SJSA1 (cell line): ENCODE results near the gene DDR2. TPM values are rescaled to one million over a fixed set of nuclear protein-coding genes. Genes with fewer than 3 reads are reported as not detected.

ENCODE experiments used
- DNase-seq, 2 experiments: peaks; one replicate each; pipeline ENCODE4 v3.0.0-alpha.2; 2015 to 2020; ENCODE audit warnings: low spot score in 2 of 2, low read depth in 1 of 2
- H3K27ac ChIP-seq: fragments of 250-450 bp; sonication (Bioruptor Pico); 2 replicates; pipeline ENCODE4 v1.5.1; 2020; ENCODE audit warnings: mild to moderate bottlenecking, moderate library complexity
- H3K27me3 ChIP-seq: fragments of 250-450 bp; sonication (Bioruptor Pico); replicated peaks from 2 replicates; pipeline ENCODE4 v1.5.1; 2020; ENCODE audit warnings: mild to moderate bottlenecking, moderate library complexity
- H3K36me3 ChIP-seq: fragments of 250-450 bp; sonication (Bioruptor Pico); 2 replicates; pipeline ENCODE4 v1.5.1; 2020; ENCODE audit warnings: mild to moderate bottlenecking
- H3K4me1 ChIP-seq: fragments of 250-450 bp; sonication (Bioruptor Pico); replicated peaks from 2 replicates; pipeline ENCODE4 v1.6.1; 2021; ENCODE audit warnings: mild to moderate bottlenecking
- H3K4me3 ChIP-seq: fragments of 250-450 bp; sonication (Bioruptor Pico); 2 replicates; pipeline ENCODE4 v1.5.1; 2020; ENCODE audit warnings: mild to moderate bottlenecking
- H3K9me3 ChIP-seq: fragments of 250-450 bp; sonication (Bioruptor Pico); replicated peaks from 2 replicates; pipeline ENCODE4 v1.5.1; 2020; ENCODE audit warnings: mild to moderate bottlenecking
- total RNA-seq: library from RNA; depleted of rRNA; stranded (reverse); fragments of >200 nt; shearing (Covaris generic); gene quantifications from 2 replicates; pipeline ENCODE4 v1.2.3, GENCODE V29; 2014

Gene DDR2
- total RNA-seq, 1 experiment from 2014 or later: 62.8 TPM

DNA sequence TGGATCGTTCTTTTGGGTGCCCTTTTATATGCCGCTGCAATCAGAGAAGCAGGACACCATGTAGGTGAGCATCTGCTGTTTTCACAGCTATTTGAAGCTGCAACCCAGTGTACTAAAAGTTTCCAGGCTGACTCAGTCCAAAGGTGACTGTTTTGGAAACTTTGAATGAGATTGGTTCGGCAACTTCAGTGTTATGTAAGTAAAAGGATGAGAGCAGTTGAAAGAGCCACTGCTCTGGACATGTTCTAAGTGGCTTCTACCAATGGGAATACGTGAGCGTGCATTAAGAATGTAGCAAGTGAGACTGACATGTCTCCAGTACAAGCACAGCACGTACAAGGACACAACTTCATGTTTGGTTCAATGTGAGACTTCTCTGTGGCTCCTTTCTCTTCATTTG lies 55.6 kb downstream of the DDR2 start:
- Histone ChIP-seq H3K27me3 (no peaks in the 10 kb centered on the region), H3K4me1 (peaks cover 37% of the 10 kb centered on the region), H3K9me3 (no peaks in the 10 kb centered on the region), H3K36me3 (peaks cover 10% of the 10 kb centered on the region; the same call in 1 of the 2 replicates), H3K27ac (no peak overlapping the region), H3K4me3 (no peak overlapping the region)
- DNase-seq: no peak

DNA sequence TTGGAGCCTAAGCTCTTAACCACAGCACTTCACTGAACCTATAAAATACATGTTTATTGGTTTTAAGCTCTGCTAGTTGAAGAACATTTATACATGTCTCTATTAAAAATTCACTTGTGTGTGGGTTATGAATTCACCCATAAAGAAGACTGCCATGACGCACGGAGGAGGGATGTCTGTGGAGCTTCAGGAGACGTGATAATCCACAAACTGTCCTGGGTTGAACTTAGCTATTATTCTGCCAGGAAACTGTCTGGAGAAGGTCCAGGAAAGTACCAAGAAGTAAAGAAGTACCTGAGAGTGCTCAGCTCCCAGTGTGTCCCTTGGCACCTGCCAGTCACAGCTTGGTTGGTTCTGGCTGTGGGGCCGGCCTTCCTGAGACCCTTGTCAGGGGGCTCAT lies 56.3 kb downstream of the DDR2 start:
- Histone ChIP-seq H3K36me3 (peaks cover 10% of the 10 kb centered on the region; the same call in 1 of the 2 replicates), H3K4me3 (no peak overlapping the region), H3K27ac (no peak overlapping the region), H3K9me3 (no peaks in the 10 kb centered on the region), H3K27me3 (no peaks in the 10 kb centered on the region), H3K4me1 (peaks cover 37% of the 10 kb centered on the region)
- no peak for DNase-seq

DNA sequence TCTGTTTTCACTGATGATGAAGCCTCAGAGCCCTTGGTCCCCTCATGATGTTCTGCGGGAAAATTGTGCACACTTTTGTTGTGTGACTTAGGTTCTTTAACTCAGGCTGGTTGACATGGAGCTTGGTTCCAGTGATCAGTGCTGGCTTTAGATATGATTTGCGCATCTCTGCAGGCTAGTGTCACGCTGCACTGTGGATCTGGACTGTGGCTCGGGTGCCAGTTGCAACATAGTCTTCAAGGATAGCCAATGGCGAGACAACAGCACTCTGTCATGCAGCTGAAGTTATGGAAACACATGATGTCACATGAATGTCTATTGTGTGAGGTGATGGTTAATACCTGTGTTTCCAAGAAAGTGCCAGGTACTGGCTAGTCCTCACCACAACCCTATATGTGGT lies 56.7 kb downstream of the DDR2 start:
- Histone ChIP-seq H3K9me3 (no peaks in the 10 kb centered on the region), H3K27ac (peak overlapping the region; percentile 75; the same call in 1 of the 2 replicates), H3K27me3 (no peaks in the 10 kb centered on the region), H3K4me1 (peaks cover 37% of the 10 kb centered on the region), H3K4me3 (no peak overlapping the region), H3K36me3 (peaks cover 10% of the 10 kb centered on the region; the same call in 1 of the 2 replicates)
- DNase-seq: no peak

DNA sequence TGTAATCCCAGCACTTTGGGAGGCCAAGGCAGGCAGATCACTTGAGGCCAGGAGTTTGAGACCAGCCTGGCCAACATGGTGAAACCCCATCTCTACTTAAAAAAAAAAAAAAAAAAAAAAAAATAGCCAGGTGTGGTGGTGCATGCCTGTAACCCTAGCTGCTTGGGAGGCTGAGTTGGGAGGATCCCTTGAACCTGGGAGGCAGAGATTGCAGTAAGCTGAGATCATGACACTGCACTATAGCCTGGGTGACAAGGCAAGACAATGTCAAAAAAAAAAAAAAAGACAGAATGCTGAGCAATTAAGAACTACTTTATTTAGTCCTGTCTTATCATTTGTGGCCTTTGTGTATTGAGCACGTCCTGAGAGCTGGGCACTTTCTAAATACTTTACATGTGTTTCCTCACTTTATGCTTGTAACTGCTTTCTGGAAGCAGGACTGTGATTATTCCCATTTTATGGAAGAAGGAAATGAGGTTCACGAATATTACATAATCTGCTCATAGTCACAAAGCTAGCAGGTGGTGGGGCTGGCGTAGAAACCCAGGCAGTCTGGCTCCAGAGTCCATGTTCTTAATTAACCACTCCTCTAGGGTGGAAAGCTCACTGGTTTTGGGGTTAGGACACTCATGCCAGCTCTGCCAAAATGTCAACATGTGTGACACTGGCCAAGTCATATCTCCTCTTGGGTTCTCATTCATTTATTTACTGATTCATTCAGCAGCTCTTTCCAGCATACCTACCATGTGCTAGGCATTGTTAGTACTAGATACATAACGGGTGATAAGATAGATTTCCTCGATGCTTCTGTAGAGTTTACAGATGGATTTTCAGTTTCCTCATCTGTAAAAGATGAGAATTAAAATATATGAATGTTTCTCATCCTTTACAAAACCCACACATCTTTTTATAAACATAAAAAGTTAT lies 57.7 kb downstream of the DDR2 start:
- Histone ChIP-seq H3K4me3 (no peak overlapping the region), H3K4me1 (peaks cover 37% of the 10 kb centered on the region), H3K27me3 (no peaks in the 10 kb centered on the region), H3K9me3 (no peaks in the 10 kb centered on the region), H3K36me3 (peaks cover 10% of the 10 kb centered on the region; the same call in 1 of the 2 replicates), H3K27ac (peak overlapping the region; percentile 75)
- peak in 1 of 2 experiments; percentile 64 for DNase-seq

DNA sequence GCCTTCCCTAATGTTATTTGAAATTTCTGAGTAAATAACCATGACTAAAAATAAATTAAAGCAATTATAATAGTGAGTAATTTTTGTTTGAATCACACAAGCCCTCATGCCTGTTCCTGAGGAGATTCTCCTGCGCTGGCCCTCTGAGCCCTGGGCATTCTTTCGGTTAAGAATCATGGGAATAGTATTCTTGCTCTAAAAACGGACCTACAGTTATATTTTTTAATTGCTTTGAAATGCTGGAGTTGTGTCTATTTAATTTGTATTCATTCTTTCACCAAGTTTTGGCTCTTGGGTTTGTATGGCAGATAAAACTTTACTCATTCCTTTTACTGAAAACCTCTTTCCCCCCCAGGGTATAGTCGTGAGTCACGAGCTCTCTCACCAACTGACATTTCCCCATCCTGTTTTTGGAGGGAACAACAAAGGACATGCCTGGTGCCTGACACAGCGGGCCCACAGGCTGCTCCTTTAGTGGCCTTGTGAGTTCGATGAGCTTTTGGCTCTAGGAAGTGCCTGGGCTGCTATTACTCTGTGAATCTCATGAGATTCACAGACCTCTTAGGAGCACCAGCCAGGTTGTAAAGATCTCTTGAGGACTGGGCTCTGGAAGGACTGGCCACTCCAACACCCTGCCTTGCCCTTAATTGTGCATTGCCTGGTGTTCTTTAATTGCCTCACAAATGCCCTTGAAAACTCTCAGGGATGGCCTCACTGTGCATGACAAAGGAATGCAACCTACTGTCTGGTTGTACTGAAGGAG lies 58.6 kb downstream of the DDR2 start:
- Histone ChIP-seq H3K27me3 (no peaks in the 10 kb centered on the region), H3K9me3 (no peaks in the 10 kb centered on the region), H3K27ac (peak overlapping the region; percentile 75), H3K4me1 (peaks cover 40% of the 10 kb centered on the region), H3K4me3 (no peak overlapping the region), H3K36me3 (peaks cover 10% of the 10 kb centered on the region; the same call in 1 of the 2 replicates)
- peak; percentile 93 to 96 for DNase-seq

DNA sequence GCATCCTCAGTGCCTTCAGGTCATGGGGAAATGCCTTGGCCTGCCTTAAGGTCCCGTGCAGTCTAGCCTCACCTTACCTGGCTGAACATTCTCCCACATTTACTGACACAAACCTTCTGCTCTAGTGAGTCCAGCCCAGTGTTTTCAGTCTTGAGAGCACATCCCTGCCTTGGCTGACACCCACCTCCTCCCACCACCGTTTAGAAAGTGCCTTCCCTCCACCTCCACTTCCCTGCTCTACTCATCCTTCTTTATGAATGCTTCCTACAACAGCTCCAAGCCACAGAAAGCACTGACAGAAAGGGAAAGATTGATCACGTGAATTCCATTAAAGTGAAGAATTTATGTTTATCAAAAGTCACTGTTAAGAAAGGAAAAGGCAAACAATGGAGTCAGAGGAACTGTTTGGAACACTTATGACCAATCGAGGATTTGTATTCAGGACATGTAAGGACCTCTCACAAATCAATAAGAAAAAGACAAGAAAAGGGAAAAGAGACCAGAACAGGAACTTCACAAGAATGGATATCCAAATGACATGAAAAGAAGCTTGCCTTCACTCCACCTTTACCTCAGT lies 59.8 kb downstream of the DDR2 start:
- Histone ChIP-seq H3K9me3 (no peaks in the 10 kb centered on the region), H3K27ac (peak overlapping the region; percentile 75), H3K36me3 (peaks cover 10% of the 10 kb centered on the region; the same call in 1 of the 2 replicates), H3K4me1 (peaks cover 52% of the 10 kb centered on the region), H3K4me3 (no peak overlapping the region), H3K27me3 (no peaks in the 10 kb centered on the region)
- peak in 1 of 2 experiments; percentile 24 for DNase-seq

DNA sequence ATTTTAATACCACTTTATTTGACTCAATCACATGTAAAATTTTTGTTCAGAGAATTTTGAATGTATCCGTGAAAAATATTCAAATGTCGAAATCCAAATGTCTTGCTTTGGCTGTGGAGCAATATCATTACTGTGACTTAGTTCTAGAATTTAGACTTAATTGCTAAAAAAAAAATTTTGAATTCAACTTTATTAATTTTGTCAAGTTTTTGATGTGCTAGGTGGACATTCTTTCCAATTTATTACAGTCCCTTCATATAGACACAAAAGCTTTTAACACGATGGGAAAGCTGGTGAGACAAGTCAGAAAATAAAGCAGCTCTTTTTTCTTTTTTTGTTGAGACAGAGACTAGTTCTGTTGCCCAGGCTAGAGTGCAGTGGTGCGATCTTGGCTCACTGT lies 62.6 kb downstream of the DDR2 start:
- H3K36me3 ChIP-seq: no peaks in the 10 kb centered on the region; the same call in 1 of the 2 replicates
- H3K27ac ChIP-seq: no peak overlapping the region
- no peak for DNase-seq
- no peaks in the 10 kb centered on the region for H3K9me3 ChIP-seq
- no peak overlapping the region for H3K4me3 ChIP-seq
- peaks cover 47% of the 10 kb centered on the region for H3K4me1 ChIP-seq
- H3K27me3 ChIP-seq: no peaks in the 10 kb centered on the region

DNA sequence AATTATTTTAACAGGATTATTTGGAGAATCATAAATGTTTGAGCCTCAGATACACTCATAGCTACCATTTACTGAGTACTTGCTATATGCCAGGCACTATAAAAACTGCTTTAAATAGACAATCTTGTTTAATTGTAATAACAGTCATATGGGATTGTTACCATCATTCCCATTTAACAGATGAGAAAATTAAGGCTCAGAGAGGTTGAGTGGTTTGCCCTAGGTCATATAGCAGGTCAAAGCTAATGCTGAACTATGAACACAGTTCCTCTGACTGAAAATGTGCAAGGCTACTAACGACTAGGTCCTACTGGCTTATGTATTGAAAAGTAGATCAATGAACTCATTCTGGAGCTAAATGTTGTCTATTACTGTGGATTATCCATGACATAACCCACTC lies 63.4 kb downstream of the DDR2 start:
- Histone ChIP-seq H3K9me3 (no peaks in the 10 kb centered on the region), H3K4me1 (peaks cover 39% of the 10 kb centered on the region), H3K36me3 (peaks cover 7% of the 10 kb centered on the region; the same call in 1 of the 2 replicates), H3K27me3 (no peaks in the 10 kb centered on the region), H3K4me3 (no peak overlapping the region), H3K27ac (no peak overlapping the region)
- no peak for DNase-seq

DNA sequence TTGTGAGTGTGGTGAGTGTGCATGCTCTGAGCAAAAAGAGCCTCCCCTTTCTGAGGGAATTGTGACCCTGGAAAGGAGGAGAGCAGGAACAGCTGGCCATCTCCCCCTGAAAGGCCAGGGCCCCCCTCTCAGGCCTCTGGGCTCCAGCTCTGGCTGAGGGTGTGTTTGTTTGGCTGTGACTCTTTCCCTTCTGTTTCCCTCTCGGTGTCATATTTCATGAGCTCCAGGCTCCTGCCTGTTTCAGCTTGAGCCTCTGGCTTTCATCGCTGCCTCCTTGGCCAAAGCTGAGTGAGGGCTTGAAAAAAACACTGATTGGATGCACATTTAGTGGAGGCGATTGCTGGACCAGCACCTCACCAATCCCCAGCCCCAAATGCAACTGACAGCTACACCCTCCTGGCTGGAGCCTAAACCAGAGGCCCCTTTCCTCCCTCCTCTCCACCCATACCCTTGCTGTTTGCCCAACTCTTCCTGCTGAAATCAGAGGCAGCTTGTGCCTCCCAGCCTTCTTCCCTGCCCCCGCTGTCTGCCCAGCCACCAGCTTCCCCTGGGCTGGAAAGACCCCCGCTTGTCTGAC lies 64.1 kb downstream of the DDR2 start:
- Histone ChIP-seq H3K4me3 (no peak overlapping the region), H3K36me3 (peaks cover 12% of the 10 kb centered on the region; the same call in 1 of the 2 replicates), H3K27ac (peak overlapping the region; percentile 13; the same call in 1 of the 2 replicates), H3K9me3 (no peaks in the 10 kb centered on the region), H3K27me3 (no peaks in the 10 kb centered on the region), H3K4me1 (peaks cover 33% of the 10 kb centered on the region)
- peak; percentile 71 to 73 for DNase-seq

DNA sequence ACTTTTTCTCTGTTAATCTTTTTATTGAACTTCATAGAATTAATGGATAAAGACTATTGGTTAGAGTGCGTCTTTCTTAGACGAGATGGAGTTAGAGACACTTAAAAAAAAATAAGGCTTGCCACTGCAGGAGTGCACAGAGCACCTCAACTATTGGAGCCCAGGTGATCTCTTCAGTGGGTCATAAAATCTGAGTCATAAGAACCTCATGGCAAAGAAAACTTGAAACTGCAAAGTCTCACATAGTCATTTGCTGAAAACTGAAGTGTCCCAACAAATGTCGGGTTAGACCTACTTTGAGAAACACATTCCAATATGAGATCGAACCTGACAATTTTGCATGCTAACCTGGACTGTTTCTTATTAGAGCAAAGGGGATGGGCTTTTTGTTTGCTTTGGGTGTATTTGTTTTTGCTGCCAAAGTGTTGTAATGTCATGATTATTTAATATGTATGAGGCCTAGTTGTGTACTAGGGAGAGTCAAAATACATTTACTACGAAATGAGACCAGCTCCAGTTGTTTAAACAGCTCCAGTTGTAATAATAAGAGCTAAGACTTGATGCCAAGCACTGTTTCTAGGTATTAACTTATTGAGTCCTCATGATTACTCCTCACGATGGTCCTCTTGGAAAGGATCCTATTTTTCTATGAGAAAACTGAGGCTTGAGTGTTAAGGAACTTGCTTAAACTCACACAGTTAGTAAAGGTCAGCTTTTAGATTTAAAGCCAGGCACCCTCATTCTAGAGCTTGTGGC lies 65.1 kb downstream of the DDR2 start:
- no peak overlapping the region; the same call in 1 of the 2 replicates for H3K27ac ChIP-seq
- peaks cover 24% of the 10 kb centered on the region for H3K4me1 ChIP-seq
- no peaks in the 10 kb centered on the region for H3K9me3 ChIP-seq
- DNase-seq: no peak
- H3K36me3 ChIP-seq: peaks cover 12% of the 10 kb centered on the region; the same call in 1 of the 2 replicates
- no peak overlapping the region for H3K4me3 ChIP-seq
- no peaks in the 10 kb centered on the region for H3K27me3 ChIP-seq

DNA sequence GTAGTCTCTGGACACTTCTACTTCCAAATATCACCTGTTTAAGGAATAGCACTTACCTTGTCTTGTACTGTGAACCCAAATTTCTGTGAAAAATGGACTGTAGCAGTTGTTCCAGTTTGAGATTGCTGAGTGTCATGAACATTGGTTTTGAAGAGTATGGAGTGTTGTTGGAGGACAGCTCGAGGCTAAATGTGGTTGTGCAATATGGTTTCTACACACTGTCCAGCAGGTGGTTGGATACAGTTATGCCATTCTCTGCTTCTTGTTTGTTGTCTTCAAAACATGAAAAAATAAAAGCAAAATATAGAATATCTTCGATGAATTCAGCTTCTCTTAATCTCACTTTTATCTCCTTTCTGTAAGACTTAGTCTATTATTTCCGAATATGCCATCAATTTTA lies 67.1 kb downstream of the DDR2 start:
- no peaks in the 10 kb centered on the region for H3K27me3 ChIP-seq
- H3K4me1 ChIP-seq: peaks cover 20% of the 10 kb centered on the region
- H3K36me3 ChIP-seq: peaks cover 12% of the 10 kb centered on the region
- H3K4me3 ChIP-seq: no peak overlapping the region
- no peaks in the 10 kb centered on the region for H3K9me3 ChIP-seq
- no peak for DNase-seq
- H3K27ac ChIP-seq: no peak overlapping the region

DNA sequence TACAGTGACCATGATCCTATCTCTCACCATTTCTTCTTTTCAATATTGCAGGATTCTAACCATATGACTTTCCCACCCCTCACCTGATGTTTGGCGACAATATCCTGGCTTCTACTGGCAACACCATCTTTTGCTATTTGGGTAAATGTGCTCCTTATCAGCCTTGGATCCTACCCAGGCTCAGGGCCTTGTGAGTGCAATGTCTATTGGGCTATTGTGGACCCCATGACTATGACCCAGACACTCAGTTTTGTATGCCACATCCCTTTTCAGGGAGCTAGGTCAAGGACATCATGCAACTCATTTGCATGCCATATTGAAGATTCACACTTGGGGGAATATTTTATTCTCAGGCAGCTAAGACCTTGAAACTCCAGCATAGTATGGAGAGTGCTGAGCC lies 67.9 kb downstream of the DDR2 start:
- H3K27ac ChIP-seq: no peak overlapping the region
- no peaks in the 10 kb centered on the region for H3K27me3 ChIP-seq
- no peak overlapping the region for H3K4me3 ChIP-seq
- no peaks in the 10 kb centered on the region for H3K9me3 ChIP-seq
- DNase-seq: no peak
- H3K36me3 ChIP-seq: peaks cover 17% of the 10 kb centered on the region
- peaks cover 20% of the 10 kb centered on the region for H3K4me1 ChIP-seq

DNA sequence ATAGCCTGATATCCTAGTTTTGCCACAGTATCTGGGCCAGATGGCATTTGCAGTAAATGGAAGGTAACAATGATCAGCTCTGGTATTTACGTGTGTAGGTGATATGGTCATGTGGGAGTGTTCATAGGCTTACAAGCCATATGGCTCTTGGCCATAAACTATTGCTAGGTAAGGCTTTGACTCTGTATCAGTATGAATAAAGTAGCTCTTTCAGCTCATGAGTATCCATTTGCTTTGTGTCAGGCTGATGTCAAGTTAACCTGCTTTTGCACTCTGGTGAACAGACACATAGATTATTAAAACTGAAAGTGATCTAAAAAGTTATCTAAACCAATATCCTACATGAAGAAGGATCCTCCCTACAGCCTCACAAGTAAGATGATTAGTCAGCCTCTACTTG lies 69.0 kb downstream of the DDR2 start:
- H3K9me3 ChIP-seq: no peaks in the 10 kb centered on the region
- H3K4me1 ChIP-seq: peaks cover 12% of the 10 kb centered on the region
- no peaks in the 10 kb centered on the region for H3K27me3 ChIP-seq
- H3K4me3 ChIP-seq: no peak overlapping the region
- peaks cover 29% of the 10 kb centered on the region for H3K36me3 ChIP-seq
- no peak for DNase-seq
- no peak overlapping the region for H3K27ac ChIP-seq
